ENCODE data around the gene ACP1.

Gene ACP1

DNA sequence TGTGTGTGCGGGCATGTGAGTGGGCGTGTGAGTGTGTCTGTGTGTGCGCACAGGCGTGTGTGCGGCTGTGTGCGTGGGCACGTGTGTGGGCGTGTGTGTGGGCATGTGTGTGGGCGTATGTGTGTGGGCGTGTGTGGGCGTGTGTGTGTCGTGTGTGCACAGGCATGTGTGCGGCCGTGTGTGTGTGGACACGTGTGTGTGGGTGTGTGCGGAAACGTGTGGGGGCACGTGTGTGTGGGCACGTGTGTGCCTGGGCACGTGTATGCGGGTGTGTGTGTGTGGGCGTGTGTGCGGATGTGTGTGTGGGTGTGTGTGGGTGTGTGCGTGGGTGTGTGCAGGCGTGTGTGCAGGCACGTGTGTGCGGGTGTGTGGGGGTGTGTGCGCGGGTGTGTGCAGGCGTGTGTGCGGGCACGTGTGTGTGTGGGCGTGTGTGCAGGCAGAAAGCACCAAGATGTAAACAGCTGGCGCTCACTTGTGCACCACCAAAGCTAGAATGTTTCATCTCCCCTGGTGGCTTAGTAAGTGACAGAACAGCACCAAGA is 54.4 kb downstream of the ACP1 start:
- Histone ChIP-seq H3K9me3 (replicated peaks; ENCODE audit: low read length) (peaks cover 8% of the 10 kb centered on the region), H3K4me3 (ENCODE audit: low read length) (no peak overlapping the region), H3K36me3 (ENCODE audit: insufficient read depth, low read length) (no peaks in the 10 kb centered on the region), H3K9ac (ENCODE audit: low read depth, low read length) (no peak overlapping the region), H3K4me1 (ENCODE audit: control insufficient read depth, insufficient read depth, low read length) (peaks cover 8% of the 10 kb centered on the region), H3K4me2 (ENCODE audit: low read length) (no peak overlapping the region), H3K27me3 (ENCODE audit: control insufficient read depth, insufficient read depth, low read length) (no peaks in the 10 kb centered on the region)

DNA sequence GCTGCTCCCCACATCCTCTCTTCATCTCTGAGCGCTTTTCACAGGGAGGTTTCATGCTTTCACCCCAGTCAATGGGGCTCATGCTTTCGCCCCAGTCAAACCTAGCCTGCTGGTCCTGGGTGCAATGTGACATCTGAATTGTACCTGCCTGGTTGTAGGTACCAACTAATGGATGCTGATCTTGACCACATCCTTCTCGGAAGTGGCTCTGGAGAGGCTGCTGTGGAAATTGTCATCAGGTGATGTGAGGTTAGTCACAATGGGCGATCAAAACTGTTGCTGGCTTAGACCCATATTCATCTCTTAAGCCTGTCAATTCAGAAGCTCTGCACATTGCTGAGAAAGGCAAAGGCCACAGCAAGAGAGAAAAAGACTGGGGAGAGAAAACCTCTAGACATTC is 55.8 kb downstream of the ACP1 start:
- Histone ChIP-seq H3K36me3 (ENCODE audit: insufficient read depth, low read length) (no peaks in the 10 kb centered on the region), H3K9ac (ENCODE audit: low read depth, low read length) (no peak overlapping the region), H3K4me3 (ENCODE audit: low read length) (no peak overlapping the region), H3K4me2 (ENCODE audit: low read length) (no peak overlapping the region), H3K27me3 (ENCODE audit: control insufficient read depth, insufficient read depth, low read length) (no peaks in the 10 kb centered on the region), H3K9me3 (replicated peaks; ENCODE audit: low read length) (peaks cover 8% of the 10 kb centered on the region), H3K4me1 (ENCODE audit: control insufficient read depth, insufficient read depth, low read length) (peaks cover 8% of the 10 kb centered on the region)

DNA sequence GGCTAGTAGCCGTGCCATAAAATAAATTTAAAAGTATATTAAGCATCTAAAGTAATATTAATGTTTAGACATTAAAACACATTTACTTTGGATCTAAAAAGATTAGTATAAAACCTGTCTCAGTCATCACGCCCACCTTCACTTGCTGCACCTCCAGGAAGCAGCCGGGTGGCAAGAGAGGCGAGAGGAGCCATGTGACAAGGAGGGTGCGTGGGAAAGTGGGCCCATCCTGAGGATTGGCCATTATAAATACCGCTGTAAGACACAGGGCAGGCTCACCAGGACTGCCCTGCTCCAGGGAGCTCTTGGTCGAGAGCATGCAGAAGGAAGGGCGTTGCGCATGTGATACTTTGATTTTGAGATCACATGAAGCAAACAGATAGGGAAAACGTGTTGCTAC is 57.6 kb downstream of the ACP1 start:
- no peak overlapping the region for H3K4me3 ChIP-seq (ENCODE audit: low read length)
- H3K4me1 ChIP-seq (ENCODE audit: control insufficient read depth, insufficient read depth, low read length), result peaks cover 8% of the 10 kb centered on the region
- no peaks in the 10 kb centered on the region for H3K36me3 ChIP-seq (ENCODE audit: insufficient read depth, low read length)
- no peak overlapping the region for H3K9ac ChIP-seq (ENCODE audit: low read depth, low read length)
- no peak overlapping the region for H3K4me2 ChIP-seq (ENCODE audit: low read length)
- H3K27me3 ChIP-seq (ENCODE audit: control insufficient read depth, insufficient read depth, low read length), result no peaks in the 10 kb centered on the region
- peaks cover 8% of the 10 kb centered on the region for H3K9me3 ChIP-seq (replicated peaks; ENCODE audit: low read length)

DNA sequence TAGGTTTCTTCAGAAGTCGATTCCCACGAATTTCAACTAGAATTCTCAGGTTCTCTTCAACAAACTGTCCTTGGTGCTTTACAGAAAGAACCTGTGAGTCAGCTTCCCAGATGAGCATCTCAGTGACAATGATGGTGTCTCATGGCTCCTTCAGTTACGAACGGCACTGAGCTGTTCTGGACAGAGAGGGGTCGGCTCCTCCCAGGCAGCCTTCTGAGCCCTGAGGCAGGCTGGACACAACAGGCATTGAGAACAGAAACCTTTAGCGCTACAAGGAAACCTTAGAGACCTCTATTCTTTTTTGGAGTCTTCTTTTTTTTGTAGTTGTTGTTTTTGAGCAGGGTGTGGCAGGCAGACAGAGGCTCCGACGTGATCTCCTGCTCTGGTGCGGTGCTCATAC is 58.3 kb downstream of the ACP1 start:
- H3K36me3 ChIP-seq (ENCODE audit: insufficient read depth, low read length), result no peaks in the 10 kb centered on the region
- no peak overlapping the region for H3K4me3 ChIP-seq (ENCODE audit: low read length)
- H3K9ac ChIP-seq (ENCODE audit: low read depth, low read length), result no peak overlapping the region
- H3K4me1 ChIP-seq (ENCODE audit: control insufficient read depth, insufficient read depth, low read length), result peaks cover 5% of the 10 kb centered on the region
- peaks cover 8% of the 10 kb centered on the region for H3K9me3 ChIP-seq (replicated peaks; ENCODE audit: low read length)
- no peak overlapping the region for H3K4me2 ChIP-seq (ENCODE audit: low read length)
- H3K27me3 ChIP-seq (ENCODE audit: control insufficient read depth, insufficient read depth, low read length), result no peaks in the 10 kb centered on the region

Data from skeletal muscle satellite cell (primary cell).